ENCODE results near the gene DNAJC30.

The DNAJC30 gene

DNA sequence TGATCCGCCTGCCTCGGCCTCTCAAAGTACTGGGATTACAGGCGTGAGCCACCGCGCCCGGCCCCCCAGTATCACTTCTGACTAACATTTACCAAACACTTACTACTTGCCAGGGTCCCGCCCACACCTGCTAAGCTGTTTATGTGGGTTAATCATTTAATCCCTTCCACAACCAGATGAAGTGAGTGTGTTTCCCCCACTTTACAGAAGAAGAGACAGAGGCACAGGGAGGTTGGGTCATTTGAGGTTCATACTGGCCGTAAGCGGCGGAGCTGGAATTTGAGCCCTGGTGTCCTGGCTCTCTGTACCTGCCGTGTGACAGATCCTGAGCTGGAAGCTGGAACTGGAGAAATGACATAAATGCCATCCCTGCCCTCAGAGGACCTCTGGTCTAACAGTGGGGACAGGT is 30.7 kb downstream of the DNAJC30 start:
- TF ChIP-seq, protein P1, sequence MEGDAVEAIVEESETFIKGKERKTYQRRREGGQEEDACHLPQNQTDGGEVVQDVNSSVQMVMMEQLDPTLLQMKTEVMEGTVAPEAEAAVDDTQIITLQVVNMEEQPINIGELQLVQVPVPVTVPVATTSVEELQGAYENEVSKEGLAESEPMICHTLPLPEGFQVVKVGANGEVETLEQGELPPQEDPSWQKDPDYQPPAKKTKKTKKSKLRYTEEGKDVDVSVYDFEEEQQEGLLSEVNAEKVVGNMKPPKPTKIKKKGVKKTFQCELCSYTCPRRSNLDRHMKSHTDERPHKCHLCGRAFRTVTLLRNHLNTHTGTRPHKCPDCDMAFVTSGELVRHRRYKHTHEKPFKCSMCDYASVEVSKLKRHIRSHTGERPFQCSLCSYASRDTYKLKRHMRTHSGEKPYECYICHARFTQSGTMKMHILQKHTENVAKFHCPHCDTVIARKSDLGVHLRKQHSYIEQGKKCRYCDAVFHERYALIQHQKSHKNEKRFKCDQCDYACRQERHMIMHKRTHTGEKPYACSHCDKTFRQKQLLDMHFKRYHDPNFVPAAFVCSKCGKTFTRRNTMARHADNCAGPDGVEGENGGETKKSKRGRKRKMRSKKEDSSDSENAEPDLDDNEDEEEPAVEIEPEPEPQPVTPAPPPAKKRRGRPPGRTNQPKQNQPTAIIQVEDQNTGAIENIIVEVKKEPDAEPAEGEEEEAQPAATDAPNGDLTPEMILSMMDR (IDR thresholded peaks at IDR 0.05; ENCODE audit: low read depth, low read length): no peak
- no peak overlapping the region for H3K4me3 ChIP-seq (ENCODE audit: low read depth, low read length)
- DNase-seq (ENCODE audit: low read depth, low spot score): no peak
- in situ Hi-C loops (cut with HindIII; ENCODE audit: low sequenced_read_pairs): no loop called here

DNA sequence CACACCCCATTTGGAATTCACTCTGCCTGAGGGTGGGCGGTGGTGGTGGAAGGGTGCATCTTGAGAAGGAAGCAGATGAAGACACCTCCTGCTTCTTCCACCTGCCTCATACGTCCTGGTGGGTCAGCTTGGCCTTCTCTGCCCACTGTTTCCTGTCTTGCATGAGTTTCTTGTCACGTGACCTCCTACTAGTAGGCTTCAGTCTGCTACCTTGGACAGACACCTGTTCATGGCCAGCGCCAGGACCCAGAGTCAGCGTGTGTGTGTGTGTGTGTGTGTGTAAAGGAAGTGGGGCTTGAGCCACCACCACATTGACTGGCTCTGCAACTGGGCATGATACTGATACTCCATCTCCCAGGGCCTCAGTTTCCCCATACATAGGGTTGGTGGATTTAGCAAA is 32.7 kb downstream of the DNAJC30 start:
- TF ChIP-seq, protein P1 (IDR thresholded peaks at IDR 0.05; ENCODE audit: low read depth, low read length): no peak
- H3K4me3 ChIP-seq (ENCODE audit: low read depth, low read length): no peak overlapping the region
- DNase-seq (ENCODE audit: low read depth, low spot score): no peak
- in situ Hi-C loops (cut with HindIII; ENCODE audit: low sequenced_read_pairs): no loop called here

- no peak overlapping the region for H3K4me3 ChIP-seq (ENCODE audit: low read depth, low read length)
- TF ChIP-seq, protein P1 (IDR thresholded peaks at IDR 0.05; ENCODE audit: low read depth, low read length): no peak
- in situ Hi-C loops (cut with HindIII; ENCODE audit: low sequenced_read_pairs): no loop called here
- DNase-seq (ENCODE audit: low read depth, low spot score): no peak
Measured at GRCh38 chr7:73649576-73649975, 33.7 kb downstream of the DNAJC30 start.

GRCh38 chr7:73648593-73649332 is 34.5 kb downstream of the DNAJC30 start:
- no peak overlapping the region for H3K4me3 ChIP-seq (ENCODE audit: low read depth, low read length)
- in situ Hi-C loops (cut with HindIII; ENCODE audit: low sequenced_read_pairs): no loop called here
- no peak for DNase-seq (ENCODE audit: low read depth, low spot score)
- TF ChIP-seq, protein P1 (IDR thresholded peaks at IDR 0.05; ENCODE audit: low read depth, low read length): no peak

DNA sequence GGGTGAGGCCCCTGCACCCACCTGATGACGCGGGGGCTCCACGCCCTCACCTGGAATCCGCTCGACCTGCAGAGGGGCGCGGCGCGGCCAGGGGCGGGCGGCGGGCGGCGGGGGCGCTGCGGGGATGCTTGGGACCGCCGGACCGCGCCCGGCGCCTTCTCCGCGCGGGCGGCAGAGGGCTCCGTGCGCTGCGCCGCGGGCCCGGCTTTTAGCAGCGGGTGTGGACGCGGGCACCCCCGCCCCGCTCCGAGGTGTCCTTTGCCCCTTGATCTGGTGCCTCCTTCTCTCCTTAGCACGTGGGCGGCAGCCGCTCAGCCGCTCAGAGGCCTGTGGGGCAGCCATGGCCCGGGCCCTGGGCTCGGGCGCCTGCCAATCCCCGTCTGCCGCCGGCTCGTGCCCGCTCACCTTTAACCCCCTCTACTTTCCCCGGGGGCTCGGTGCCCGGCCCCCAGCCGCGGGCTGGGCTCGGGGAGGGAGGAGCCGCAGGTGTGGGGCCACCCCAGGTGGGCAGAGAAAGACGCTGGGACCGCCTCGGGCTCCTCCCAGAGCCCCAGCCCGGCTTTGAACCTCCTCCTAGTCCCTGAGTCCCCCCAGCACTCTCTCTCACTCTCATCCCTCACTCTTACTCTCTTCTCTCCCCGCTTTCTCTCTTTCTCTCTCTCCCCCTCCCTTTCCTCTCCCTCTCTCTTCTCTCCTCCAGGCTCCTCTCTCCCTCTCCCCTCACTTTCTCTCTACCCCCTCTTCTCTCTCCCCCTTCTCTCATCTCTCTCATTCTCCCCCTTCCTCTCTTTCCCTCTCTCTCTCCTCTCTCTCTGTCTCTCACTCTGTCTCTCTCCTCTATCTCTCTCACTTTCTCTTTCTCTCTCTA is 35.3 kb downstream of the DNAJC30 start:
- no peak for DNase-seq (ENCODE audit: low read depth, low spot score)
- no peak overlapping the region for H3K4me3 ChIP-seq (ENCODE audit: low read depth, low read length)
- TF ChIP-seq, protein P1 (IDR thresholded peaks at IDR 0.05; ENCODE audit: low read depth, low read length): no peak
- in situ Hi-C loops (cut with HindIII; ENCODE audit: low sequenced_read_pairs): no loop called here

GRCh38 chr7:73646785-73647724 is 36.2 kb downstream of the DNAJC30 start:
- TF ChIP-seq, protein P1 (IDR thresholded peaks at IDR 0.05; ENCODE audit: low read depth, low read length): no peak
- in situ Hi-C loops (cut with HindIII; ENCODE audit: low sequenced_read_pairs): no loop called here
- no peak for DNase-seq (ENCODE audit: low read depth, low spot score)
- H3K4me3 ChIP-seq (ENCODE audit: low read depth, low read length): no peak overlapping the region
